ENCODE data around the gene CEP57L1.
"Not testable (repeated sequence)": the region's sequence is repeated elsewhere in the genome, so short reads cannot be mapped to it uniquely, and the experiment has no call there.

DNA sequence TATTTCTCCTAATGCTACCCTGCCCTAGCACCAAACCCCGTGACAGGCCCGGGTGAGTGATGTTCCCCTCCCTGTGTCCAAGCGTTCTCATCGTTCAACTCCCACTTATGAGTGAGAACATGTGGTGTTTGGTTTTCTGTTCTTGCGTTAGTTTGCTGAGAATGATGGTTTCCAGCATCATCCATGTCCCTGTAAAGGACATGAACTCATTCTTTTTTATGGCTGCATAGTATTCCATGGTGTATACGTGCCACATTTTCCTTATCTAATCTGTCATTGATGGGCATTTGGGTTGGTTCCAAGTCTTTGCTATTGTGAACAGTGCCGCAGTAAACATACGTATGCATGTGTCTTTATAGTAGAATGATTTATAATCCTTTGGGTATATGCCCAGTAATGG, 14.4 kb downstream of the CEP57L1 start:
- TF ChIP-seq, protein P1, sequence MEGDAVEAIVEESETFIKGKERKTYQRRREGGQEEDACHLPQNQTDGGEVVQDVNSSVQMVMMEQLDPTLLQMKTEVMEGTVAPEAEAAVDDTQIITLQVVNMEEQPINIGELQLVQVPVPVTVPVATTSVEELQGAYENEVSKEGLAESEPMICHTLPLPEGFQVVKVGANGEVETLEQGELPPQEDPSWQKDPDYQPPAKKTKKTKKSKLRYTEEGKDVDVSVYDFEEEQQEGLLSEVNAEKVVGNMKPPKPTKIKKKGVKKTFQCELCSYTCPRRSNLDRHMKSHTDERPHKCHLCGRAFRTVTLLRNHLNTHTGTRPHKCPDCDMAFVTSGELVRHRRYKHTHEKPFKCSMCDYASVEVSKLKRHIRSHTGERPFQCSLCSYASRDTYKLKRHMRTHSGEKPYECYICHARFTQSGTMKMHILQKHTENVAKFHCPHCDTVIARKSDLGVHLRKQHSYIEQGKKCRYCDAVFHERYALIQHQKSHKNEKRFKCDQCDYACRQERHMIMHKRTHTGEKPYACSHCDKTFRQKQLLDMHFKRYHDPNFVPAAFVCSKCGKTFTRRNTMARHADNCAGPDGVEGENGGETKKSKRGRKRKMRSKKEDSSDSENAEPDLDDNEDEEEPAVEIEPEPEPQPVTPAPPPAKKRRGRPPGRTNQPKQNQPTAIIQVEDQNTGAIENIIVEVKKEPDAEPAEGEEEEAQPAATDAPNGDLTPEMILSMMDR (IDR thresholded peaks at IDR 0.05): not testable (repeated sequence)
- TF ChIP-seq POLR2A (IDR thresholded peaks at IDR 0.05): not testable (repeated sequence)

Measured in lower leg skin (tissue), 3 donors.